Measurements from ENCODE around the gene CST6.

DNA sequence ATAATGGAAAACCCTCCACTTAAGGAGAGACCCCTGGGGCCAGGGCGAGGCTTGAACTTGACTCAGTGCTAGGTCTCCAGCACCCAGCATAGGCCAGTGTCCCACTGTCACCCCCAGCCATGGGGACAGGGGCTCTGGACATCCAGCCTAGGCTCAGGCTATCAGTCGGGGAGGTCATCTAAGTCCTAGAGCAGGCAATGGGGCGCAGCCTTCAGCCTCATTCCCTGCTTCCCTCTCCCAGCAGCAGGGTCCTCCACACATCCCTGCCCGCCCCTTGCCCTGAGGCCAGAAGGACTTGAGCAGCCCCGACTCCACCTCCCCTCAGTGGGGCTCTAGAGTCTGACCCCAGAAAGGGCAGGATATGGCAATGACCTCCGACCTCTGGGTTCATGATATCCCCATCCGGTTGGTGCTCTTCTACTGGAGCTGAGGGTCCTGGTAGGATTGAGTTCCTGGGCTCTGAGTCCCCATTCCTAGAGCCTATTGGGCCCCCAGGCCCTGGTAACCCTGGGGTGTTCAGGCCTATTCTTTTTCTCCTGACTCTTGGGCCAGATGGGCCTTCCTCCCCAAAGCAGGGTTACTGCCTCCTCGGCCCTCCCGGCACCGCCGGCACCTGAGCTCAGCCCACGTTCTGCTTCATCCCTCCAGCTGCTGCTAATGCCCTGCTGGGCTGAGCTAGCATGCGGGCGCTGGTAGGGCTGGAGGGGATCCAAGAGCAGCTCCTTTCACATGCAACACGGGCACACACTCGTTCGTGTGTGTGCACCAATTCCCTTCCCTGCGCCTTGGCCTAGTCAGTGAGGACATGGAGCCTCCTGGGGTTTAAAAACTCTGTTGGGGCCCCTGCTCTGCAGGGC lies 4.4 kb downstream of the CST6 start:
- TF ChIP-seq CTCF (IDR thresholded peaks at IDR 0.05) = no peak
- TF ChIP-seq POLR2A (IDR thresholded peaks at IDR 0.05) = no peak

All from lower leg skin (tissue), 3 donors.